GM18505 (cell line): ENCODE measurements around the gene ARID5B.
"Not testable (repeated sequence)": the region's sequence is repeated elsewhere in the genome, so short reads cannot be mapped to it uniquely, and the experiment has no call there.

Experiments used
- ATAC-seq: cut with Tn5 transposase; IDR thresholded peaks from one replicate; pipeline ENCODE4 v1.9.1; 2021; ENCODE audit not compliant: unreplicated experiment
- POLR2A ChIP-seq: IDR thresholded peaks from 4 replicates; pipeline ENCODE4 v1.6.1; 2011; ENCODE audit warnings: borderline replicate concordance; ENCODE audit not compliant: insufficient read depth, insufficient read length; ENCODE audit errors: extremely low read depth

Gene ARID5B

GRCh38 chr10:61900829-61901792, at the start of gene ARID5B:
ARID5B (plus strand) TSS chr10:61901699; CDS start chr10:61901710, 11 bp downstream.
- ATAC-seq, result no peak
- TF ChIP-seq POLR2A, result peak; percentile 60

GRCh38 chr10:61852261-61852660, 49.2 kb upstream of the ARID5B start:
- no peak for TF ChIP-seq POLR2A

GRCh38 chr10:61855771-61856170, 45.7 kb upstream of the ARID5B start:
- no peak for TF ChIP-seq POLR2A
- ATAC-seq, result no peak

More at GRCh38 chr10:61852261-61852660, 49.2 kb upstream of the ARID5B start:
- no peak for ATAC-seq

GRCh38 chr10:61857746-61858145, 43.8 kb upstream of the ARID5B start:
- TF ChIP-seq POLR2A, result no peak
- ATAC-seq, result no peak

DNA sequence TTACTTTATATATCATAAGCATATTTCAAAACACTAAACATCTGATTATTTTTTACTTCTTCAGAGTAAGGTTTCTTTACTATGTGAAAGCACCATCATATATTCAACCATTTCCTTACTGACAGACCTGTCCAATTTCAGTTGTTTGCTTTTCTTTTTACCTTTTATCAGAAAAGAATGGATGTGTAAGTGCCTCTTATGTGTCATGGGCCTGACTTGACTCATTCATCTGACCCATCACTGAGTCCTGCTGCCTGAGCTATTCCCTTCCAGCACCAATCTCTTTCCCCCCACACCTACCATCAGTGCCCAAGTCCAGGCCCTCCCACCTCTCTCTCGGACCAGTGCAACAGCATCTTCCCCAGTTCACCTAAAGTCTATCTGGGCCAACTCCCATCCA, 41.7 kb upstream of the ARID5B start:
- ATAC-seq, result no peak
- no peak for TF ChIP-seq POLR2A

DNA sequence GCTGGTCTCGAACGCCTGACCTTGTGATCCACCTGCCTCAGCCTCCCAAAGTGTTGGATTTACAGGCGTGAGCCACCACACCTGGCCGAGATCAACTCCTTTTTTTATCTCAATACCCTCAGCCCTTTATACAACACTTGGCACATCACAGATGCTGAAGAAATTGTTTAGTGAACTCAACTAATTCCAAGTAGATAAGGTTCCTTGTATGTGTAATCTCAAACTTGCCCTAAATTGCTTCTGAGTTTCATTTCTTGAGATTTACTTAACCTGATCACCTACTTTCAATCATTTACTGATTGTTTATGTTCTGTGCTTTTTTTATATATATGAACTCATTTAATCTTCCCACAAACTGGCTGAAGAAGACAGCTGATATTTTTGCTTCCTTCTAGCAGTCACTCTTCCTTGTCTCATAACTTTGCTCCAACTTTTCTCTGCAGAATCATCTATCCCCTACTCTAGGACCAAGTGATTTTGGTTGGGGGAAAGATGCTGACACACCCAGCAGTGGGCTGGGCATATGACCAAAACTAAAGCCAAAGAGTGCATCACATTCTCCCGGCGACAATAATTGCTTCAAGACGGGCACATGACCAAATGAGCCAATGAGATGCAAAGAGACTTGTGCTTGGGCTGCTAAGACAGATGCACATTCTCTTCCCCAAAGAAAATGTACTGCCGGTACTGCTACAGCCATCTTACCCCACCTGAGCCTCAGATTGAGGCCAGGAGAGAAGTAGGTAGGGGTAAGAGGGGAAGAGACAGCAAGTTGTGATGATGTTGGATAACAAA, 40.3 kb upstream of the ARID5B start:
- no peak for TF ChIP-seq POLR2A
- no peak for ATAC-seq

GRCh38 chr10:61863981-61864380, 37.5 kb upstream of the ARID5B start:
- no peak for ATAC-seq
- no peak for TF ChIP-seq POLR2A

GRCh38 chr10:61866700-61867368, 34.7 kb upstream of the ARID5B start:
- ATAC-seq, result no peak

GRCh38 chr10:61867374-61867773, 34.1 kb upstream of the ARID5B start:
- not testable (repeated sequence) for ATAC-seq

More at GRCh38 chr10:61866700-61867368, 34.7 kb upstream of the ARID5B start:
- no peak for TF ChIP-seq POLR2A

GRCh38 chr10:61867817-61868216, 33.7 kb upstream of the ARID5B start:
- ATAC-seq, result not testable (repeated sequence)

- no peak for ATAC-seq
- no peak for TF ChIP-seq POLR2A
These were observed 32.3 kb upstream of the ARID5B start for GRCh38 chr10:61869041-61869675.

GRCh38 chr10:61869774-61870525, 31.5 kb upstream of the ARID5B start:
- TF ChIP-seq POLR2A, result no peak
- ATAC-seq, result no peak
